ENCODE measurements around the gene INTU. TPM values are rescaled to one million over a fixed set of nuclear protein-coding genes. Genes with fewer than 3 reads are reported as not detected.
"Not testable (repeated sequence)": the region's sequence is repeated elsewhere in the genome, so short reads cannot be mapped to it uniquely, and the experiment has no call there.

INTU gene
- total RNA-seq (2014; rRNA removed; shearing (Covaris generic)) = 3.9 and 10.8 TPM in 2 replicates

DNA sequence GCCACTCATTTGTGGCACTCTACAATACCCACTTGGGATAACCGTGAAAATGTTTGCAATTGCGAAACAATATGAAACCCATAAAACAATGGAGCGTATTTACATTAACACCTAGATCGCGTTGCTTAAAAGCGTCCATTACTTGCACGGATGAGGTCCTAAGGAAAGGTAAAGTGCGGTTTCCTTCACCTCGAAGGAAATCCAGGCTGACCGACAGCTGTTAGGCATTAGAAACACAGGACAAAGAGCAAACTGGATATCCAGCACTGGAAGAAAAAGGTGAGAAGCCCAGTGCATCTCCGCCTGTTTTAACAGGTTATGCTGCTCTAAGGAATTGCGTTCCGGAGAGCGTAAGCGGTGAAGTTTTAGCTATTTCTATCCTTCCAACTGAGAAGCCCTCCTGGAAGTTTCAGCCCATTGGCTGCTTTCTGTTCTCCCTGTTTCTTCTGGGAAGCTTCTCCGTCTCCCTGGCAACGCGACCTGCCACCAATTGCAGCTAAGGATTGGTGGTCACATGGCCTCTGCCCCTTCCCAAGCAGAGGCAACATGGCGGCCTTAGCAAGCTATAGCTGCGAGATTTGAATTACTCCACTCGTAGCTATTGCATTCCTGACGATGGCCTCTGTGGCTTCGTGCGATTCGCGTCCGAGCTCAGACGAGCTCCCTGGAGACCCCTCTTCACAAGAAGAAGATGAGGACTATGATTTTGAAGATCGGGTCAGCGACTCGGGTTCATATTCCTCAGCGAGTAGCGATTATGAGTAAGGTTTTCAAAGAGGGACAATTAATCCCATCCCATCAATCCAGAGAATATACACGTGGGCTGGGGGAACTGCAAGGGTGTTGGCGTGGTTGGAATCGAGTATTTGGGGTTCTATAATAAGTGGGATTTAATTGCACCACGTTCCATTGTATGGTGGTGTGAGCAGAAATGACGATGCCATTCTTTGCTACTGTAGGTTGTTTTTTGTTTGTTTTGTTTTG lies at the start of gene INTU:
Gene INTU (plus strand): TSS at position 538 of the 984 bp plus-strand sequence. CDS start 78 bp downstream, at position 616.
- DNase-seq (ENCODE audit: low spot score) = peak; percentile 98
- in situ Hi-C loops (cut with HindIII; ENCODE audit: low sequenced_read_pairs) = no loop called here

DNA sequence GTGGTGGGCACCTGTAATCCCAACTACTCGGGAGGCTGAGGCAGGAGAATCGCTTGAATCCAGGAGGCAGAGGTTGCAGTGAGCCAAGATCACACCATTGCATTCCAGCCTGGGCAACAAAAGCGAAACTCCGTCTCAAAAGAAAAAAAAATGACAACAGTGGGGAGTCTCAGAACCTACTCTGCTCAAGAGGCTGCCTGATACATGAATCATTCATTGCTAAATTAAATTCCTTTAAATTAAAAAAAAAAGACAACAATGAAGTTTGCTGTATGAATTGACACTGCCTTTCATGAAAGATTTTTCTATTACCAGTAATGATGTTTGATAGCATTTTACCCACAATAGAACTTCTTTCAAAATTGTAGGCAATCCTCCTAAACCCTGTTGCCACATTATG lies 46.3 kb upstream of the INTU start:
- DNase-seq (ENCODE audit: low spot score); in situ Hi-C loops (cut with HindIII; ENCODE audit: low sequenced_read_pairs): not testable (repeated sequence)

DNA sequence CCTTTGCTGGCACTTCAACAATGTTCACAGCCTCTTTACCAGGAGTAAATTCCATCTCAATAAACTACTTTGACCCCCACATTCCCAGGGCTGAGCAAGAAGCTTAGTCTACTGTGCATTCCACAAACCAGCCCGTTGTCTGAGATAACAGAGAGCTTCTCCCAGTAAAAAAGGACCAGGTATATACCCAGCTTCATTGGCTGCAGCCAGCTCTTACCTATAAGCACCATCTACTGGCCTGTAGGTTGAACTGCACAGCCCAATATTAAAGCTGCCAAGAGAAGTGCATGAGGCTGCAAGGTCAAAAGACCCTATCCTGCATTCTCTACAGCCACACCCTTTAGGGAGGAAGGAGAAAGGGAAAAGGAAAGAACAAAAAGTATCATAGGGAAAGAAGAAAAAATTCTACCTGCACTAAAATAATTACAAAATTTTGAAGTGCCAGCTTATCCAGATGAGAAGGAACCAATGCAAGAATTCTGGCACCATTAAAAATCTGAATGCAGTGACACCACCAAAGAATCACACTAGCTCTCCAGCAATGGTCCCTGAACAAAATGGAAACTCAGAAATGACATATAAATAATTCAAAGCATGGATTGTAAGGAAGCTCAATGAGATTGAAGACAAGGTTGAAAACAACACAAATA lies 45.7 kb upstream of the INTU start:
- DNase-seq (ENCODE audit: low spot score) = peak; percentile 16

DNA sequence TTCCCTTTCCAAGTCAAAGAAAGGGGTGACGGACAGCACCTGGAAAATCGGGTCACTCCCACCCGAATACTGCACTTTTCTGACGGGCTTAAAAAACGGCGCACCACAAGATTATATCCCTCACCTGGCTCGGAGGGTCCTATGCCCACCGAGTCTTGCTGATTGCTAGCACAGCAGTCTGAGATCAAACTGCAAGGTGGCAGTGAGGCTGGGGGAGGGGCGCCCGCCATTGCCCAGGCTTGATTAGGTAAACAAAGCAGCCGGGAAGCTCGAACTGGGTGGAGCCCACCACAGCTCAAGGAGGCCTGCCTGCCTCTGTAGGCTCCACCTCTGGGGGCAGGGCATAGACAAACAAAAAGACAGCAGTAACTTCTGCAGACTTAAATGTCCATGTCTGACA lies 43.6 kb upstream of the INTU start:
- in situ Hi-C loops (cut with HindIII; ENCODE audit: low sequenced_read_pairs); DNase-seq (ENCODE audit: low spot score): not testable (repeated sequence)

More for the DNA sequence above, 45.7 kb upstream of the INTU start:
- in situ Hi-C loops (cut with HindIII; ENCODE audit: low sequenced_read_pairs) = no loop called here

DNA sequence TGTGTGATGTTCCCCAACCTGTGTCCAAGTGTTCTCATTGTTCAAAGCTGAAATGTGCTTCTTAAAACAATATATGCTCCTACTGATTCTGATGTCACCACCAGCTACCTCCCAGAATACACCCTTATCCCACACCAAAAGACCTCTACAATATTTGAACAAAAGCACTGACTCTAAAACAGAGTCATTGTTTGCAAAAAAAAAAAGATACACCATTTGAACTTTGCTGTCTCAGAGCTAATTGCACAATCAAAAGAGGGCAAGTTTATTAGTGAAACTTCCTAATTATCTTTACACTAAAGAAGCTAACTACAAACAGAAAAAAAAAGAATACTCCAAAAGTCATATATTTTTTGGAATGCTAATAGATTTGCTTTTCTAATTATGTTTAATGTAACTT lies 34.1 kb upstream of the INTU start:
- in situ Hi-C loops (cut with HindIII; ENCODE audit: low sequenced_read_pairs) = no loop called here
- no peak for DNase-seq (ENCODE audit: low spot score)

DNA sequence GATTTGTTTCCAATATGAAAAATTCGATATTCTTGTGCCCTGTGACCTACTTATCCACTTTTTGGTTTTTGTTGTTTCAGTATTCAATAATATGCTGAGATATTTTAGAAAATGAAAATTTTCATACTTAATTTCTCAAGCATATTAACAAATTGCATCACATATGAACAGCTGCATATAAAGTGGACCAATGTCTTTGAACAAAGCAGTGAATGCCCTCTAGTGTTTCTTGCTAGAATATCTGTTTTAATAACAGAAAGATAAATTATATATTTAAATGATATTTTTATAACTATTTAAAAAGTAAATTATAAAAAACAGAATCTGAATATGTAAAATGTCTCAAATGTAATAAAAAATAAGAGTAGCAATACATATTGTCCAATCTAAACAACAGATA lies 31.7 kb upstream of the INTU start:
- in situ Hi-C loops (cut with HindIII; ENCODE audit: low sequenced_read_pairs) = no loop called here
- DNase-seq (ENCODE audit: low spot score) = no peak

DNA sequence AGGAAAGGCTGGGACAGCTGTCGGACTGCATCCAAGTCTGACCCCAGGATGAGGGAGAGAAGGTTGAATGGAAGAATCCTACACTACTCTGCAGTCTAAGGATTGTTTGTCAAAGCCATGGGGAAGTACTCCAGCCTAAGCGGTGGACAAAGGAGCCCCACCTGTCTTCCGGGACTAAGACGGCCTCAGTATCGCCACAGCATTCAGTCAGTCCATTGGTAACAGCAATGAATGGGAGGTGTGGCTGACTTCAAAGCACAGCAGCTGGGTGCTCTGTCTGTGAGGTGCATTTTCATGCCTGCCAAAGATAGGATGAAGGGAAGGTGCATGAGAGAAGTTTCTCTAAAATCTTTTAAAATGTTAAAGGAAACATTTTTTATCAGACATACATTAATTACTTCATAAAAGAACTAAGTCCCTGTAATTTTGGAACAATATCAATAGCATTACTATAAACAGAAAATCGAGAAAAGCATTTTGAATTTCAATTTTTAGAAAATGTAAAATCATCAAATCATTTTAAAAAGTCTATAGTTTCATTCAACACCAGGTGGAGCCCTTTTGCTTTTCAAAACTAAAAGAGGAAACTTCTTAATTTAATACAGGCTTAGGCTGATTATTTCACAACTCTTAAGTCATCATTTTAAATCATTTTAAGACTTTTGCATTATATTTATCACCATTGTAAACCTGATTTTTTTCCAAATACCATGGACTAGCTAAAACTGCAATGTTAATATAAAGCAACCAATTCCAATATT lies 27.6 kb upstream of the INTU start:
- peak; percentile 21 for DNase-seq (ENCODE audit: low spot score)
- in situ Hi-C loops (cut with HindIII; ENCODE audit: low sequenced_read_pairs) = no loop called here

DNA sequence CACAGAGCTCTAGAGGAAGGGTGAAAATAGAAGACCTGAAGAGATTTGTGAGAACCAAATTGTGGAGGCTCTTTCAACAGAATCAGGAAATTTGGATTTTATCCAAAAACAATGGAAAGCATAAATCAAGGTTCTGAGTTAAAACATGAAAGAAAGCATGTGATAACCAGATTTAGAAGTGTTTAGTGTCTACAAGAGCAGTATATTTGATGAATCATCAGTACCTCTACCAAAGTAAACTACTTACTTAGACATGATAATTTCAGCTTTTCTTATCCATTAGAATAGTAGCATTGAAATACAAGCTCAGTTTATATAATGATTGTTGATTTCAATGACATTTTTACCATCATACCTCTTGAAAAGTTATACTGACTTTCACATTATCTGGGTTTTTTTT lies 25.9 kb upstream of the INTU start:
- no peak for DNase-seq (ENCODE audit: low spot score)
- in situ Hi-C loops (cut with HindIII; ENCODE audit: low sequenced_read_pairs) = no loop called here

DNA sequence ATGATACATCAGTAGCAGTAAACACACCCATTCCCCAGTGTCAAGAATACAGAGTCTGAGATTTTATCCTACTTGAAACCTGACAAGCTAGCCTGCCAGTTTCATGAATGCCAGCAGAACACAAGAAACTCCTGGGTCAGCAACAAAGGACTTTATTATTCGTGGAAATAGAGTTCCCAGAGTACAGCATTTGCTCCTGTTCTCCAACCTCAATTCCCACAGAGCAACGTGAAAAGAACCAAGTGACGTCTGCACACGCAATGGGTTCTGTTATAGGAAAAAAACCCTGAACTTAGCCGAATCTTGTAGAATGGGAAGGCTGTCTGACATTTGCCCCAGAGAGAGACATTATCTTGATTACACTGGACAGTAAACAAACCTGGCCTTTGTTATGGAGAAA lies 23.3 kb upstream of the INTU start:
- in situ Hi-C loops (cut with HindIII; ENCODE audit: low sequenced_read_pairs) = no loop called here
- DNase-seq (ENCODE audit: low spot score) = no peak

DNA sequence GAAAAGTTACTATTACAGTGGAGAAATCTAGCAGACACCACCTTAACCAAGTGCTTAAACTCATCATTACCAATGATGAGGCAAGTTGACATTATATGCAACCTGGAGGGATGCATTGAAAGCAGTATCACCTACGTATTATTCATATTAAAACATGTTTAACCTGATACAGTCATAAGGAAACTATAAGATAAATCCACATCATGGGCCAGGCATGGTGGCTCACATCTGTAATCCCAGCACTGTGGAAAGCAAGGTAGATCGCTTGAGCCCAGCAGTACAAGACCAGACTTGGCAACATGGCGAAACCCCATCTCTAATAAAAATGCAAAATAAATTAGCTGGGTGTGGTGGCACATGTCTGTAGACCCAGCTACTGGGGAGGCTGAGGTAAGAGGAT lies 22.3 kb upstream of the INTU start:
- in situ Hi-C loops (cut with HindIII; ENCODE audit: low sequenced_read_pairs) = no loop called here
- DNase-seq (ENCODE audit: low spot score) = no peak

DNA sequence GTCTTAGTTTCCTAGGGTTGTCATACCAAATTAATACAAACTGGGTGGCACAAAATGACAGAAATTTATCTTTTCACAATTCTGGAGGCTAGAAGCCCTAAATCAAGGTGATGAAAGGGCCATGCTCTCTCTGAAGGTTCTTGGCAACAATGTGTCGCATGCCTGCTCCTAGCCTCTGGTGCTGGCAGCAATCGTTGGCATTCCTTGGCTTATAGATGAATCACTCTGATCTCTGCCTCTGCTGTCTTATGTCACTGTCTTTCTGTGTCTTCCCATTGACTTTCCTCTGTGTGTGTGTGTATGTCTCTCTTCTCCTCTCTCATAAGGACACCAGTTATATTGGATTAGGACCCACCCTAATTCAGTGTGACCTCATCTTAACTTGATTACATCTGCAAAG lies 15.9 kb upstream of the INTU start:
- no peak for DNase-seq (ENCODE audit: low spot score)
- in situ Hi-C loops (cut with HindIII; ENCODE audit: low sequenced_read_pairs) = no loop called here

DNA sequence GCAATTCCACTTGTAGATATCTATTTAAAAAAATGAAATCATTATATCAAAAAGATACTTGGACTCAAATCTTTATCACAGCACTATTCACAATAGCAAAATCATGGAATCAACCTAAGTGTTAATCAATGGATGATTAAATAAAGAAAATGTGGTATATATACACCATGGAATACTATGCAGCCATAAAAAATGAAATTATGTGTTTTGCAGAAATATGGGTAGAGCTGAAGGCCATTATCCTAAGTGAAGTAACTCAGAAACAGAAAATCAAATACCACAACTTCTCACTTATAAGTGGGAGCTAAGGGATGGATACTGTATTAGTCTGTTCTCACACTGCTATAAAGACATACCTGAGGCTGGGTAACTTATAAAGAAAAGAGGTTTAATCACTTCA lies 14.3 kb upstream of the INTU start:
- DNase-seq (ENCODE audit: low spot score) = no peak
- in situ Hi-C loops (cut with HindIII; ENCODE audit: low sequenced_read_pairs) = no loop called here

DNA sequence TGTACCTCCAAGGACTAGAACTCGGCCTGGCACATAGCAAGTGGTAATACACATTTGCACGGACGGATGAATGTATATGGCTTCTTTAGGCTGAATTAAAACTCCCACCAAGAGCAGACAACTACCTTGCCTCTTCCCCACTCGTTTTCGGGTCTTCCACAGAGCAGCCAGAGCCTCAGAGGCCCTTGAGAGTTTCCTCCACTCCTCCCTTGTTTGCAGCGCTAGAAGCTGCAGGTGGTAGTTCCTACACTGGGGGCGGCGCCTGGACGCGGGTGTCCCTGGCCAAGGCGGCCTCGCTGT lies 10.2 kb upstream of the INTU start:
- in situ Hi-C loops (cut with HindIII; ENCODE audit: low sequenced_read_pairs) = no loop called here
- DNase-seq (ENCODE audit: low spot score) = no peak

DNA sequence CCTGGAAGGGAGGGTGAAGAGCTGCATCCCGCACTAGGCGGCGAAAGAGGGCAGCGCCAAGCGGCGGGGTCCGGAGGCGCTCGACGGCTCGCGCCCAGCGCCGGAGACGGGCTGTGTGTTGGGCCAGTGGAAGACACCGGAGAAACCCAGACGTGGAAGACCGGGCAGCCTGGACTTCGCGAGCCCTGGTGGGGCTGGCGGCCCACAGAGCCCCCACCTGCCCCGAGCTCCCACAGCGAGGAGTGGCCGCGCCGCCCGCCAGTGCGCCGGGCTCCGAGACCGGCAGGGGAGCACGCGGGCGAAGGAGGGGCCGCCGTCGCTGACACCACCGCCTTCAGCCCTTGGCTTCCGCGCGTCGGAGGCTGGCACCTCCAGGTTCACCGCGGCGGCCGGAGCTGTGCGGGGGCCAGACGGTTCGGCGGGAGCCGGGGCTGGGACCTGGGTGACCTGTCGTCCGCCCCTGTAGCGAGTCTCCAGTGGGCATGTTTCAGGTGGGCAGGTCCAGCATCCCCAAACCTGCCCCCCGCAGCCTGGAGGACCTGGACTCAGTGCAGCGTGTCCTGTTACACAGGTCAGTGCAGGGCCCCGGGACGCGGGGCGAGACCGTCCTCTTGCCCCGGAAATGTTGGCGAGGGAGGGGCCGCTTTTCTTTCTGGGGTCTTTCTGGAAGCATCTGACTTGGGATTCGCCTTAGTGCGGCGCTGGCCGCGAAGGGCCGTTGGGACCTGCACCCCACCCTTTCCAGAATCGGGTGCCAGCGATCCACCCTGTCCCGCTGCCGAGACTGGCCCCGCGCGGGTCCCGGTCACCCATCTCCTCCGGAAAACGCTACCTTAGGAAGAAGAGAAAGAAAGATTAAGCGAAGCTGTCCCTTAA lies 9.6 kb upstream of the INTU start:
- in situ Hi-C loops (cut with HindIII; ENCODE audit: low sequenced_read_pairs) = no loop called here
- peak; percentile 12 for DNase-seq (ENCODE audit: low spot score)

DNA sequence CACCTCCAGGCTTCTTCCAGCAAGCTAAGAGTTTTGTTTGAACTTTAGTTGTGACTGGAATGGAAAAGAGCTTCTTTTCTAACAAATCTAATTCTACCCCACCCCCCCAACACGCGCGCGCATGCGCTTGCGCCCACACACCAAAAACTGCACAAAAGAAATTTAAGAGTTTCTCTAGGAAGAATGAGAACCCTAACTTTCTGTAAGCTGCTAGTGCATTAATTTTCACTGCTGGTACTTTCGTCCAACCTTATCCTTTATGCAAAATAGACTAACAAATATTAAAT lies 9.0 kb upstream of the INTU start:
- in situ Hi-C loops (cut with HindIII; ENCODE audit: low sequenced_read_pairs) = no loop called here

DNA sequence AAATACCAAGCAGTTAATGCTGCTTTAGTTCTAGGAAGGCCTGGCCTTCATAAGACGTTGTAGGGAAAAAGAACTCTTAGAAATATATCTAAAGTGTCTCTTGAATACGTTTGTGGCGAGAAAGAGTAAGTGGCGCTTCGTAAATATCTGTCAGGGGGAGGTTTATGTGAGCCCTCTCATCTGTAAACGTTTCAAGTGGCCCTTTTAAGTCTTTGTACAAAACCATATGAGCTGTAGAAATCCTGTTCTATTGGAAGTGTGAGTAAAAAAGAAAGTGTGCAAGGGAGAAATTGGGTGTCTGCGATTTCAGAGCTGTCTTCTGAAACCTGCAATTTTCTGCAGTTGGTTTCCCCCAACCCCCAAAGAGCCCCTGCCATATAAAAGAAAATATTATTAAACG lies 8.6 kb upstream of the INTU start:
- in situ Hi-C loops (cut with HindIII; ENCODE audit: low sequenced_read_pairs) = no loop called here
- DNase-seq (ENCODE audit: low spot score) = no peak

More for the DNA sequence above, 9.0 kb upstream of the INTU start:
- DNase-seq (ENCODE audit: low spot score) = peak; percentile 8

DNA sequence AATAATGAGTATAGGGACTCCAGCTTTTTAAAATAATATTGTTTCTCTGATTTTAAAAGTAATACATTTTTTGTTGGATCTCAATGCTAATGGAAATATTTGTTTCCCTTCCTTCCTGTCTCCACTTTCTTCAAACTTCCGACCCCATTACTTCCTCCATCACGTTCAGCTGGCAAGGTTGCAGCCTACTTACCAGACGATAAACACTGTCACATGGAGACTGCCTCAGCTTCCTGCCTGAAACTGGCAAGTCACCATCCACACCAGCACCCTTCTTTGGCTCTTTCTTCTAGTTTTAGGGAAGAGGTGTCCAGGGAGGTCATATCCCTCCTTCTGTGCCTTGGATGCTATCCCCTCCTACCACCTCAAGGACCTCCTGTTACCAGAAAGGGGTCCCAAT lies 3.4 kb upstream of the INTU start:
- no peak for DNase-seq (ENCODE audit: low spot score)
- in situ Hi-C loops (cut with HindIII; ENCODE audit: low sequenced_read_pairs) = no loop called here

DNA sequence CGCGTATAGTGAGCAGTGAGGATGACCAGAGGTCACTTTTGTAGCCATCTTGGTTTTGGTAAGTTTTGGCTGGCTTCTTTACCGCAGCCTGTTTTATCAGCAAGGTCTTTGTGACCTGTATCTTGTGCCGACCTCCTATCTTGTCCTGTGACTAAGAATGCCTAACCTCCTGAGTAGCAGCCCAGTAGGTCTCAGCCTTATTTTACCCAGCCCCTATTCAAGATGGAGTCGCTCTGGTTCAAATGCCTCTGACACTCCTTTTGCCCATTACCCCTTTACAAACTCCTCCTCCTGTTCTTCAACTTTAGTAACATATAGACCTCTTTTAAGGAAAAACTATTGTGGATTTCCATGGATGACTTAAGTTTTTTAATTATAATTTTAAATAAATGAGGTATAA lies 2.6 kb upstream of the INTU start:
- DNase-seq (ENCODE audit: low spot score) = no peak
- in situ Hi-C loops (cut with HindIII; ENCODE audit: low sequenced_read_pairs) = no loop called here

DNA sequence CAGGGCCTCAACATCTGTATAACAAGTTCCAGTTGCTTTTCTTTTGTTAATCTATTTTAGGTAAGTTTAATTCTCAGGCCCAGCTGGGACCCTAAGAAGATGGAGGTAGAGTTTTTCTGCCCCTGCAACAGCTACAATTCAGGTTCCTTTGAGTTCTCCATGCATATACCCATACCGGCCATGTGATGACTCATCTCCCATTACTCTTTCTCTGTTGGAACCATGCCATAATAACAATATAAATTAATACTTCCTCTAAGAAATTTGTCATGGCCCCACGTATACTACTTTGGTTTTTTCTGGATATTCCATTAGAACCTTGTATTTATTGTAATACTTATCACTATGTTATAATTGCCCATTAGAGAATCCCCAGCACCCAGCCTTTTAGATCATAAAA lies 1.3 kb upstream of the INTU start:
- in situ Hi-C loops (cut with HindIII; ENCODE audit: low sequenced_read_pairs) = no loop called here
- no peak for DNase-seq (ENCODE audit: low spot score)
